ENCODE data around the gene FYCO1. TPM values are rescaled to one million over a fixed set of nuclear protein-coding genes. Genes with fewer than 3 reads are reported as not detected.

The FYCO1 gene
- total RNA-seq, 1 experiment from 2014 or later: 6.4 TPM

GRCh38 chr3:45984331-45985312 is 11.0 kb downstream of the FYCO1 start:
- DNase-seq (ENCODE audit: low read depth): no peak

GRCh38 chr3:45983770-45984169 is 11.9 kb downstream of the FYCO1 start:
- no peak for DNase-seq (ENCODE audit: low read depth)

GRCh38 chr3:45981346-45982074 is 14.1 kb downstream of the FYCO1 start:
- DNase-seq (ENCODE audit: low read depth): peak; percentile 43

GRCh38 chr3:45980819-45981218 is 14.8 kb downstream of the FYCO1 start:
- DNase-seq (ENCODE audit: low read depth): no peak

- DNase-seq (ENCODE audit: low read depth): no peak
These were observed 15.3 kb downstream of the FYCO1 start for GRCh38 chr3:45980229-45980813.

- no peak for DNase-seq (ENCODE audit: low read depth)
These were observed 16.2 kb downstream of the FYCO1 start for GRCh38 chr3:45979378-45979777.

GRCh38 chr3:45978006-45978761 is 17.4 kb downstream of the FYCO1 start:
- DNase-seq (ENCODE audit: low read depth): no peak

- DNase-seq (ENCODE audit: low read depth): no peak
These were observed 19.2 kb downstream of the FYCO1 start for GRCh38 chr3:45976191-45977091.

GRCh38 chr3:45975686-45976085 is 19.9 kb downstream of the FYCO1 start:
- no peak for DNase-seq (ENCODE audit: low read depth)

GRCh38 chr3:45974686-45975085 is 20.9 kb downstream of the FYCO1 start:
- DNase-seq (ENCODE audit: low read depth): no peak

GRCh38 chr3:45972534-45973402 is 22.9 kb downstream of the FYCO1 start:
- peak; percentile 66 for DNase-seq (ENCODE audit: low read depth)

GRCh38 chr3:45969953-45970352 is 25.7 kb downstream of the FYCO1 start:
- DNase-seq (ENCODE audit: low read depth): no peak

- no peak for DNase-seq (ENCODE audit: low read depth)
These were observed 26.5 kb downstream of the FYCO1 start for GRCh38 chr3:45969116-45969515.

- DNase-seq (ENCODE audit: low read depth): no peak
These were observed 26.9 kb downstream of the FYCO1 start for GRCh38 chr3:45968706-45969105.

GRCh38 chr3:45968149-45968548 is 27.5 kb downstream of the FYCO1 start:
- no peak for DNase-seq (ENCODE audit: low read depth)

GRCh38 chr3:45967724-45968123 is 27.9 kb downstream of the FYCO1 start:
- DNase-seq (ENCODE audit: low read depth): no peak

GRCh38 chr3:45966950-45967640 is 28.5 kb downstream of the FYCO1 start:
- DNase-seq (ENCODE audit: low read depth): no peak

GRCh38 chr3:45966371-45966791 is 29.2 kb downstream of the FYCO1 start:
- no peak for DNase-seq (ENCODE audit: low read depth)

- DNase-seq (ENCODE audit: low read depth): no peak
These were observed 30.0 kb downstream of the FYCO1 start for GRCh38 chr3:45965653-45966052.
